MM.1S (cell line): ENCODE results near the gene RIPOR1.
A peak's percentile ranks its signal among the peaks of the same experiment; 100 is the strongest.
"Not testable (repeated sequence)": the region's sequence is repeated elsewhere in the genome, so short reads cannot be mapped to it uniquely, and the experiment has no call there.

Experiments used
- DNase-seq: peaks from one replicate; pipeline ENCODE4 v3.0.0-alpha.2; 2015
- H2AFZ ChIP-seq: fragments of 300-600 bp; sonication (generic); 2 replicates; pipeline ENCODE4 v1.6.0; 2016; ENCODE audit warnings: antibody characterized with exemption, low read length
- H3F3A ChIP-seq: fragments of 300-600 bp; sonication (generic); 2 replicates; pipeline ENCODE4 v1.6.1; 2016; ENCODE audit warnings: mild to moderate bottlenecking, antibody characterized with exemption, low read length, moderate library complexity, mixed read lengths; ENCODE audit not compliant: insufficient read depth
- H3K27ac ChIP-seq: fragments of 300-600 bp; sonication (generic); 2 replicates; pipeline ENCODE4 v1.5.1; 2016; ENCODE audit warnings: mild to moderate bottlenecking, low read length
- H3K27me3 ChIP-seq: fragments of 300-600 bp; sonication (generic); replicated peaks from 2 replicates; pipeline ENCODE4 v1.6.0; 2016; ENCODE audit warnings: low read length; ENCODE audit not compliant: insufficient read depth
- H3K36me3 ChIP-seq: fragments of 300-600 bp; sonication (generic); replicated peaks from 2 replicates; pipeline ENCODE4 v1.6.1; 2016; ENCODE audit warnings: mild to moderate bottlenecking, low read length, mixed read lengths; ENCODE audit not compliant: insufficient read depth
- H3K4me1 ChIP-seq: fragments of 300-600 bp; sonication (generic); 2 replicates; pipeline ENCODE4 v1.6.1; 2016; ENCODE audit warnings: low read length, mixed read lengths
- H3K4me2 ChIP-seq: fragments of 300-600 bp; sonication (generic); 2 replicates; pipeline ENCODE4 v1.6.0; 2016; ENCODE audit warnings: low read depth, low read length
- H3K4me3 ChIP-seq: fragments of 300-600 bp; sonication (generic); 2 replicates; pipeline ENCODE4 v1.5.1; 2016; ENCODE audit warnings: low read length, mixed read lengths
- H3K79me2 ChIP-seq: fragments of 300-600 bp; sonication (generic); 2 replicates; pipeline ENCODE4 v1.6.1; 2016; ENCODE audit warnings: mixed run types, low read length, mixed read lengths
- H3K9ac ChIP-seq: fragments of 300-600 bp; sonication (generic); 2 replicates; pipeline ENCODE4 v1.6.1; 2016; ENCODE audit warnings: low read length, mixed read lengths
- H3K9me2 ChIP-seq: fragments of 300-600 bp; sonication (generic); replicated peaks from 2 replicates; pipeline ENCODE4 v1.6.1; 2016; ENCODE audit warnings: mild to moderate bottlenecking, low read length, mixed read lengths; ENCODE audit not compliant: insufficient read depth
- H3K9me3 ChIP-seq: fragments of 300-600 bp; sonication (generic); replicated peaks from 2 replicates; pipeline ENCODE4 v1.6.1; 2016; ENCODE audit warnings: mild to moderate bottlenecking, low read length, mixed read lengths; ENCODE audit not compliant: insufficient read depth
- H4K20me1 ChIP-seq: fragments of 300-600 bp; sonication (generic); 2 replicates; pipeline ENCODE4 v1.6.1; 2016; ENCODE audit warnings: mild to moderate bottlenecking, low read length, moderate library complexity, mixed read lengths; ENCODE audit not compliant: insufficient read depth
- EZH2 ChIP-seq: fragments of 300-600 bp; sonication (generic); optimal IDR thresholded peaks from 2 replicates; pipeline ENCODE3; 2017; ENCODE audit warnings: low read depth, mild to moderate bottlenecking, antibody characterized with exemption, low read length, mixed read lengths
- EZH2phosphoT487 ChIP-seq: fragments of 300-600 bp; sonication (generic); IDR thresholded peaks from 2 replicates; pipeline ENCODE4 v1.6.1; 2018; ENCODE audit warnings: antibody characterized with exemption, low read length
- TF ChIP-seq, protein P1 (sequence below): fragments of 300-600 bp; sonication (generic); IDR thresholded peaks from 2 replicates; pipeline ENCODE4 v1.5.1; 2016; ENCODE audit warnings: antibody characterized with exemption, low read length, mixed read lengths

The RIPOR1 gene

DNA sequence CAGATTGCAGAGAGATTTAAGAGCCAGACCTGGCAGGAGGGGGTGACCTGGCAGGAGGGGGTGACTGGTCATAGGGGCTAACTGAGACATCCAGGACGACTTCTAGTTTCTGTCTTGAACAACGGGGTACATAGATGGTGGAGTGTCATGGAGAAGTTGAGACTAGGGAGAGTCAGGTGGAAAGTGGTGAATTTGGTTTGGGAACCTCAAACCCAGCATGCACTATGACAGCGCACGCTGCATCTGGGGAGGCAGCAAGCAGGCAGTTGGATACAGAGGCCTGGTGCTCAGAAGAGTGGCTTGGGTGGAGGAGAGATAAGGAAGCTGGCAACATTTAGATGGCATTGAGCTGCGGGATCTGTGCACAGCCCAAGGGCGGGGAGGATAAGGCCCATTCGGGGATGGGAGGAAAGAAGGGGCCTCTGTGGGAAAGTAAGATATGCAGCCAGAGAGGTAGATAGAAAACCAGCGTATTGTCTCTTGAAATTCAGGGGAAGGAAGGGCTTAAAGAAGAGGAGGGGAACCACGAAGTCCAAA, 4.5 kb downstream of the RIPOR1 start:
- TF ChIP-seq, protein P1, sequence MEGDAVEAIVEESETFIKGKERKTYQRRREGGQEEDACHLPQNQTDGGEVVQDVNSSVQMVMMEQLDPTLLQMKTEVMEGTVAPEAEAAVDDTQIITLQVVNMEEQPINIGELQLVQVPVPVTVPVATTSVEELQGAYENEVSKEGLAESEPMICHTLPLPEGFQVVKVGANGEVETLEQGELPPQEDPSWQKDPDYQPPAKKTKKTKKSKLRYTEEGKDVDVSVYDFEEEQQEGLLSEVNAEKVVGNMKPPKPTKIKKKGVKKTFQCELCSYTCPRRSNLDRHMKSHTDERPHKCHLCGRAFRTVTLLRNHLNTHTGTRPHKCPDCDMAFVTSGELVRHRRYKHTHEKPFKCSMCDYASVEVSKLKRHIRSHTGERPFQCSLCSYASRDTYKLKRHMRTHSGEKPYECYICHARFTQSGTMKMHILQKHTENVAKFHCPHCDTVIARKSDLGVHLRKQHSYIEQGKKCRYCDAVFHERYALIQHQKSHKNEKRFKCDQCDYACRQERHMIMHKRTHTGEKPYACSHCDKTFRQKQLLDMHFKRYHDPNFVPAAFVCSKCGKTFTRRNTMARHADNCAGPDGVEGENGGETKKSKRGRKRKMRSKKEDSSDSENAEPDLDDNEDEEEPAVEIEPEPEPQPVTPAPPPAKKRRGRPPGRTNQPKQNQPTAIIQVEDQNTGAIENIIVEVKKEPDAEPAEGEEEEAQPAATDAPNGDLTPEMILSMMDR: no peak
- TF ChIP-seq EZH2 (no peak), EZH2phosphoT487 (no peak)
- peaks cover 7% of the 10 kb centered on the region; the same call in 1 of the 2 replicates for H3F3A ChIP-seq
- DNase-seq: no peak
- H3K4me1 ChIP-seq: peaks cover 10% of the 10 kb centered on the region
- no peak overlapping the region for H3K4me3 ChIP-seq
- no peaks in the 10 kb centered on the region for H4K20me1 ChIP-seq
- no peaks in the 10 kb centered on the region for H3K9me3 ChIP-seq
- H3K4me2 ChIP-seq: no peak overlapping the region
- H3K9me2 ChIP-seq: no peaks in the 10 kb centered on the region
- H3K27ac ChIP-seq: no peak overlapping the region
- no peak overlapping the region for H2AFZ ChIP-seq
- H3K79me2 ChIP-seq: peaks cover 50% of the 10 kb centered on the region
- no peaks in the 10 kb centered on the region for H3K27me3 ChIP-seq
- H3K9ac ChIP-seq: no peak overlapping the region
- no peaks in the 10 kb centered on the region for H3K36me3 ChIP-seq

DNA sequence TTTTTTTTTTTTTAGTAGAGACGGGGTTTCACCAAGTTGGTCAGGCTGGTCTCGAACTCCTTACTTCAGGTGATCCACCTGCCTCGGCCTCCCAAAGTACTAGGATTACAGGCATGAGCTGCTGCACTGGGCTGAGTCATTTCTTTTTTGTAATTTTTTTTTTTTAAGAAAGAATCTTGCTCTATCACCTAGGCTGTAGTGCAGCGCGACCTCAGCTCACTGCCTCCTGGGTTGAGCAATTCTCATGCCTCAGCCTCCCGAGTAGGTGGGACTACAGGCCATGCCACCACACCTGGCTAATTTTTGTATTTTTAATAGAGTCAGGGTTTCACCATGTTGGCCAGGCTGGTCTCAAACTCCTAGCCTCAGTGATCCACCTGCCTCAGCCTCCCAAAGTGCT, 5.4 kb downstream of the RIPOR1 start:
- not testable (repeated sequence) for H3K36me3 ChIP-seq, H3K27me3 ChIP-seq, H4K20me1 ChIP-seq, H3K4me1 ChIP-seq, H3F3A ChIP-seq, H3K9ac ChIP-seq, H3K9me3 ChIP-seq, H3K4me3 ChIP-seq, H3K9me2 ChIP-seq, H2AFZ ChIP-seq, H3K27ac ChIP-seq, H3K4me2 ChIP-seq, DNase-seq
- H3K79me2 ChIP-seq: peaks cover 53% of the 10 kb centered on the region

DNA sequence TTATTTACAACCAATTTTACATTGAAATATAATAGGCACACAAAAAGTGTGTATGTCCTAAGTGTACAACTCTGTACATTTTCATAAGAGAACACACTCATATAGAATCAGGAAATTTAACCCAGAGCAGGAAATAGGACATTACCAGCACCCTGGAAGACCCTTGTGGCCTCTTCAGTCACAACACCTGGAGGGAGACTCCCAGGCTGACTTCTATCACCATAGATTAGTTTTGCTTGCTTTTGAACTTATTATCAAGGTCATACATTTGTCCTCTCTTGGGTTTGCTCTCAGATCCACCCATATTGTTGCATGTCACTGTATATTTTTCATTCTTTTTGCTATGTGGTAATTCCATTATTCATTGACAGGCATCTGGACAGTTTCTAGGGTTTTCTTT, 5.8 kb downstream of the RIPOR1 start:
- Histone ChIP-seq H3K27me3 (no peaks in the 10 kb centered on the region), H3K4me3 (no peak overlapping the region)

DNA sequence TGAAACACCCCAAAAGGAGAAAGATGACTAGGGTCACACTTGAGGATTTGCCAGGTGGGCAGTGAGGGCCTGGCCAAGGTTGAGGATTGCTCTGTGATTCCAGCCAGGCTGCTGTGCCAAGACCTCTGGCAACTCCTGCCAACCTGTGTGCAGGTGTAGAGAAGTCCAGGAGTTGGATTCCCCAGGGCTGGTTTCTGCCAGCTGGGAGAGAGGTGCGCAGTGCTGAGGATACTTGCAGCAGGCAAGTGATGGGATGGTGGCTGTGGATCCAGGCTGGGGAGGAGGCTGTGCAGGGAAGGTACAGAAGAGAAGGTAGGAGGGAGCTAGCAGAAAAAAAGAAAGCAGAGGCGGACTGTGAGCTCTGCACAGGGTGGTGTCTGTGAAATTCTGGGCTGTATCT, 6.6 kb downstream of the RIPOR1 start:
- no peak overlapping the region for H2AFZ ChIP-seq
- H4K20me1 ChIP-seq: no peaks in the 10 kb centered on the region
- no peaks in the 10 kb centered on the region for H3K9me2 ChIP-seq
- H3K9me3 ChIP-seq: no peaks in the 10 kb centered on the region
- TF ChIP-seq EZH2: no peak
- TF ChIP-seq EZH2phosphoT487: no peak
- TF ChIP-seq, protein P1: no peak
- no peak overlapping the region for H3K4me3 ChIP-seq
- H3K79me2 ChIP-seq: peaks cover 43% of the 10 kb centered on the region
- H3K4me2 ChIP-seq: no peak overlapping the region
- H3K27me3 ChIP-seq: no peaks in the 10 kb centered on the region
- H3K36me3 ChIP-seq: no peaks in the 10 kb centered on the region
- peaks cover 10% of the 10 kb centered on the region for H3K4me1 ChIP-seq
- no peak overlapping the region for H3K27ac ChIP-seq
- no peak for DNase-seq
- H3K9ac ChIP-seq: no peak overlapping the region
- peaks cover 14% of the 10 kb centered on the region; the same call in 1 of the 2 replicates for H3F3A ChIP-seq

More for the DNA sequence above, 5.8 kb downstream of the RIPOR1 start:
- Histone ChIP-seq H3K4me1 (peaks cover 10% of the 10 kb centered on the region), H3K9me3 (no peaks in the 10 kb centered on the region), H4K20me1 (no peaks in the 10 kb centered on the region), H3K9me2 (no peaks in the 10 kb centered on the region), H3K4me2 (no peak overlapping the region), H3F3A (peaks cover 12% of the 10 kb centered on the region; the same call in 1 of the 2 replicates), H3K79me2 (peaks cover 51% of the 10 kb centered on the region), H3K36me3 (no peaks in the 10 kb centered on the region), H2AFZ (no peak overlapping the region), H3K9ac (no peak overlapping the region), H3K27ac (no peak overlapping the region)
- no peak for TF ChIP-seq EZH2
- TF ChIP-seq EZH2phosphoT487: no peak
- TF ChIP-seq, protein P1: 0 out of 2 replicates have a peak, but pooled peaks have one; percentile 4
- no peak for DNase-seq
